ENCODE results near the gene SLC4A8.
A peak's percentile ranks its signal among the peaks of the same experiment; 100 is the strongest.

SLC4A8 gene

GRCh38 chr12:51424662-51425539, at the start of gene SLC4A8:
SLC4A8 (plus strand) TSS chr12:51424831; CDS start chr12:51424988, 157 bp downstream.
- peak; percentile 77 for DNase-seq

GRCh38 chr12:51374856-51375255, 49.8 kb upstream of the SLC4A8 start:
- DNase-seq, result no peak

GRCh38 chr12:51377099-51377984, 47.3 kb upstream of the SLC4A8 start:
- no peak for DNase-seq

GRCh38 chr12:51378749-51379148, 45.9 kb upstream of the SLC4A8 start:
- DNase-seq, result no peak

GRCh38 chr12:51379571-51379970, 45.1 kb upstream of the SLC4A8 start:
- DNase-seq, result no peak

GRCh38 chr12:51381226-51382079, 43.2 kb upstream of the SLC4A8 start:
- no peak for DNase-seq

- DNase-seq, result no peak
Measured at GRCh38 chr12:51382173-51382572, 42.5 kb upstream of the SLC4A8 start.

- DNase-seq, result peak; percentile 20
Measured at GRCh38 chr12:51383269-51383905, 41.2 kb upstream of the SLC4A8 start.

GRCh38 chr12:51386351-51386750, 38.3 kb upstream of the SLC4A8 start:
- DNase-seq, result no peak

GRCh38 chr12:51388069-51388799, 36.4 kb upstream of the SLC4A8 start:
- DNase-seq, result no peak

GRCh38 chr12:51388846-51389245, 35.8 kb upstream of the SLC4A8 start:
- no peak for DNase-seq

- DNase-seq, result no peak
Measured at GRCh38 chr12:51389302-51389999, 35.2 kb upstream of the SLC4A8 start.

- no peak for DNase-seq
Measured at GRCh38 chr12:51390457-51390856, 34.2 kb upstream of the SLC4A8 start.

GRCh38 chr12:51390891-51391282, 33.7 kb upstream of the SLC4A8 start:
- DNase-seq, result peak; percentile 42

- peak; percentile 78 for DNase-seq
Measured at GRCh38 chr12:51391283-51392123, 33.1 kb upstream of the SLC4A8 start, which contains the start of gene GALNT6. GALNT6 (minus strand) TSS chr12:51391406; CDS start chr12:51379781, 11,625 bp downstream.

- no peak for DNase-seq
Measured at GRCh38 chr12:51392556-51393237, 31.9 kb upstream of the SLC4A8 start.

GRCh38 chr12:51393676-51394545, 30.7 kb upstream of the SLC4A8 start:
- no peak for DNase-seq

All from RPMI8226 (cell line).